ENCODE measurements around the gene FRMD3.

FRMD3 gene

GRCh38 chr9:83432104-83432627 is 106.0 kb downstream of the FRMD3 start:
- H3K4me1 ChIP-seq: no peaks in the 10 kb centered on the region
- peak in 1 of 2 experiments; percentile 53 for DNase-seq (ENCODE audit: low spot score in 2 of 2)
- no peaks in the 10 kb centered on the region for H3K36me3 ChIP-seq (replicated peaks)
- H3K9me3 ChIP-seq: no peaks in the 10 kb centered on the region
- H3K4me3 ChIP-seq: no peak overlapping the region
- in situ Hi-C loops (cut with MboI; ENCODE audit: low sequenced_read_pairs): no loop called here
- H3K27me3 ChIP-seq (ENCODE audit: low read depth): no peaks in the 10 kb centered on the region

- in situ Hi-C loops (cut with MboI; ENCODE audit: low sequenced_read_pairs): no loop called here
- H3K36me3 ChIP-seq (replicated peaks): no peaks in the 10 kb centered on the region
- H3K27me3 ChIP-seq (ENCODE audit: low read depth): no peaks in the 10 kb centered on the region
- no peaks in the 10 kb centered on the region for H3K9me3 ChIP-seq
- no peaks in the 10 kb centered on the region for H3K4me1 ChIP-seq
- no peak for DNase-seq (ENCODE audit: low spot score in 2 of 2)
- H3K4me3 ChIP-seq: no peak overlapping the region
Measured at GRCh38 chr9:83431101-83432060, 106.8 kb downstream of the FRMD3 start.

DNA sequence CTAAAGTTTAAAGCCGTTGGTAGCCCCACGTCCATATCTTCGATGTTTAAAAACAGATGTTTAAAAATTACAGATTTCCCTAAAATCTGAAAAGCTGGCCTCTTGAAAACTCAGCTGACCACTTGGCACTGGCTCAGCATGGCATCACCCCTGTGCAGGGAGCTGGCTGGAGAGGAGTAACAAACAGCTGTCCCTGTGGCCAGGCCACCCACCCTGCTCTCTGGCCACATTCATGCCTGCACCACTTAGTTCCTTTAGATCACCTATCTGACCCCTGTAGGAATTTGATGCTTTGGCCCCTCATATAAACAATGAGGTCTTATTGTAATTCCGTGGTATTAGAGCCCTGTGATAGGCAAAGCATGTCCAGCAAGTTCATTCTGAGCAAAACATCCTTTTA is 107.5 kb downstream of the FRMD3 start:
- no peaks in the 10 kb centered on the region for H3K27me3 ChIP-seq (ENCODE audit: low read depth)
- in situ Hi-C loops (cut with MboI; ENCODE audit: low sequenced_read_pairs): no loop called here
- H3K4me3 ChIP-seq: no peak overlapping the region
- H3K36me3 ChIP-seq (replicated peaks): no peaks in the 10 kb centered on the region
- H3K4me1 ChIP-seq: no peaks in the 10 kb centered on the region
- no peaks in the 10 kb centered on the region for H3K9me3 ChIP-seq
- no peak for DNase-seq (ENCODE audit: low spot score in 2 of 2)

DNA sequence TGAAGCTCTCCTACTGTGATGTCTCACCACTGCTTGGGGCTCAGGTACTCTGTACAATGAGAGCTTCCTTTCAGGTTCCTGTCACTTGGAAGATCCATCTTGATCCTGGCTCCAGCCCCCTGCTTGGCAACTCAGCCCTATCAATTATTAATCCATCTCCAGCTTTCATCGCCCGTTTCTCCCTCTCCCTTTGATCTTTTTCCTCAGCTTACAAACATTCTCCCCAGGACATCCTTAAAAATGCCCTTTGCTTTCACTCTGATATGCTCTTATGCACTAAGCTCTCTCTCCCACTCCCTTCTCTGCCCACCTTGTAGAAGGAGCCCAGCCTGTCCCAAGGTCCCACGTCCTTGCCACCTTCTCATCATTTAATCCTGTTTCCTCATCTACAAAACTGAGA is 109.0 kb downstream of the FRMD3 start:
- no peaks in the 10 kb centered on the region for H3K4me1 ChIP-seq
- H3K36me3 ChIP-seq (replicated peaks): no peaks in the 10 kb centered on the region
- DNase-seq (ENCODE audit: low spot score in 2 of 2): no peak
- no peaks in the 10 kb centered on the region for H3K9me3 ChIP-seq
- H3K27me3 ChIP-seq (ENCODE audit: low read depth): no peaks in the 10 kb centered on the region
- in situ Hi-C loops (cut with MboI; ENCODE audit: low sequenced_read_pairs): no loop called here
- H3K4me3 ChIP-seq: no peak overlapping the region

GRCh38 chr9:83425240-83425639 is 113.0 kb downstream of the FRMD3 start:
- Histone ChIP-seq H3K27me3 (ENCODE audit: low read depth) (no peaks in the 10 kb centered on the region), H3K9me3 (no peaks in the 10 kb centered on the region), H3K36me3 (replicated peaks) (no peaks in the 10 kb centered on the region), H3K4me1 (no peaks in the 10 kb centered on the region), H3K4me3 (no peak overlapping the region)
- DNase-seq (ENCODE audit: low spot score in 2 of 2): no peak
- in situ Hi-C loops (cut with MboI; ENCODE audit: low sequenced_read_pairs): no loop called here

- Histone ChIP-seq H3K9me3 (no peaks in the 10 kb centered on the region), H3K36me3 (replicated peaks) (no peaks in the 10 kb centered on the region), H3K27me3 (ENCODE audit: low read depth) (no peaks in the 10 kb centered on the region), H3K4me1 (no peaks in the 10 kb centered on the region), H3K4me3 (no peak overlapping the region)
- no peak for DNase-seq (ENCODE audit: low spot score in 2 of 2)
- in situ Hi-C loops (cut with MboI; ENCODE audit: low sequenced_read_pairs): no loop called here
Measured at GRCh38 chr9:83424831-83425230, 113.4 kb downstream of the FRMD3 start.

DNA sequence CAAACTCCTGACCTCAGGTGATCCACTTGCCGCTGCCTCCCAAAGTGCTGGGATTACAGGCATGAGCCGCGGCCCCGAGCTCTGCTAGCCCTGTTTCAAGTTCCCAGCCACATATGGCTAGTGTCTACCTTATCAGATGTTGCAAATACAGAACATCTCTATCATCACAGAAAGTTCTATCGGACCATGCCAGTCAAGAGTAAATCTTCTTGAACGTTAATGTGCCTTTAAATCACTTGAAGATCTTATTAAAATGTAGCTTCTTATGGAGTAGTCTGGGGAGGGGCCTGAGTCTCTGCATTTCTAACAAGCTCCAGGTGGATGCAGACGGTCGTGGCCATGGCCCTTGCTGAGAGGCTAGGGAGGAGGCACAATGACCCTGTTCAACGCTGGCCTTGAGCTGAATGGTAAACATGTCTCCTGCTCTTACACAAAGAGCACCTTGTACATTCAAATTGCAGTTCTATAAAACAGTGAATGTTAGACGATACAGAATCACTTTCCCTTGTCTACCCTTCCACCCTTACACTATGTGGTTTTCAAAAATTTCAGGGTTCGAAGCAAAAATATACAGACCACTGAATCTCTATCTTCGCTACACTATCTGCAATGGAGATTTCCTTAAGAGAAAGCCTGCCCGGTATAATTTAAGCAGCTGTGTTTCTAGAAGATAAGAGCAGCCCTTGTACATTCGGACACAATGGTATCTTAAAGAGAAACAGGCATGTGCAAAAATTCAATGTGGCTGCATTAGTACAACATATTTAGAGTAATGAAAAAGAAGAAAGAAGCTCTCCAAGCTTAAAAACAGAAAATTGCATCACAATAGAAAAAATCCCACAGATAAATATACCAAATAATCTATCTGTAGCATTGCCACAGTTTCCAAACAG is 114.1 kb downstream of the FRMD3 start:
- no peak for DNase-seq (ENCODE audit: low spot score in 2 of 2)
- Histone ChIP-seq H3K4me1 (no peaks in the 10 kb centered on the region), H3K27me3 (ENCODE audit: low read depth) (no peaks in the 10 kb centered on the region), H3K4me3 (no peak overlapping the region), H3K9me3 (no peaks in the 10 kb centered on the region), H3K36me3 (replicated peaks) (no peaks in the 10 kb centered on the region)
- in situ Hi-C loops (cut with MboI; ENCODE audit: low sequenced_read_pairs): no loop called here

GRCh38 chr9:83422527-83422926 is 115.7 kb downstream of the FRMD3 start:
- in situ Hi-C loops (cut with MboI; ENCODE audit: low sequenced_read_pairs): no loop called here
- no peak for DNase-seq (ENCODE audit: low spot score in 2 of 2)
- Histone ChIP-seq H3K36me3 (replicated peaks) (no peaks in the 10 kb centered on the region), H3K9me3 (no peaks in the 10 kb centered on the region), H3K4me3 (no peak overlapping the region), H3K27me3 (ENCODE audit: low read depth) (no peaks in the 10 kb centered on the region), H3K4me1 (no peaks in the 10 kb centered on the region)

DNA sequence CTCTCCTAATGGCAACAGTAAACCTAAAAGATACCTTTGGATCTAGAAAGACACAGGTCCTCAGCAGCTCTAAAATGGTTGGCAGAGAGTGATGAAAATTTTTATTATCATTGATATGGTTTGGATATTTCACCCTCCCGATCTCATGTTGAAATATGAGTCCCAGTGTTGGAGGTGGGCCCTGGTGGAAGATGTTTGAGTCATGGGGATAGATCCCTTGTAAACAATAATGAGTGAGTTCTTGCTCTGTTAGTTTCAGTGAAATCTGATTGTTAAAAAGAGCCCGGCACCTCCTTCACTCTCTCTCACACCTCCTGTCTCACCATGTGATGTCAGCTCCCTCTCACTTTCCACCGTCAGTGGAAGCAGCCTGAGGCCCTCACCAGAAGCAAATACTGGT is 117.7 kb downstream of the FRMD3 start:
- in situ Hi-C loops (cut with MboI; ENCODE audit: low sequenced_read_pairs): no loop called here
- no peak for DNase-seq (ENCODE audit: low spot score in 2 of 2)
- Histone ChIP-seq H3K27me3 (ENCODE audit: low read depth) (no peaks in the 10 kb centered on the region), H3K4me3 (no peak overlapping the region), H3K9me3 (no peaks in the 10 kb centered on the region), H3K4me1 (no peaks in the 10 kb centered on the region), H3K36me3 (replicated peaks) (no peaks in the 10 kb centered on the region)

GRCh38 chr9:83419961-83420360 is 118.2 kb downstream of the FRMD3 start:
- no peak for DNase-seq (ENCODE audit: low spot score in 2 of 2)
- in situ Hi-C loops (cut with MboI; ENCODE audit: low sequenced_read_pairs): no loop called here
- Histone ChIP-seq H3K27me3 (ENCODE audit: low read depth) (no peaks in the 10 kb centered on the region), H3K4me1 (no peaks in the 10 kb centered on the region), H3K9me3 (no peaks in the 10 kb centered on the region), H3K4me3 (no peak overlapping the region), H3K36me3 (replicated peaks) (no peaks in the 10 kb centered on the region)

GRCh38 chr9:83418283-83418682 is 119.9 kb downstream of the FRMD3 start:
- no peaks in the 10 kb centered on the region for H3K27me3 ChIP-seq (ENCODE audit: low read depth)
- H3K4me3 ChIP-seq: no peak overlapping the region
- H3K4me1 ChIP-seq: no peaks in the 10 kb centered on the region
- no peaks in the 10 kb centered on the region for H3K36me3 ChIP-seq (replicated peaks)
- no peaks in the 10 kb centered on the region for H3K9me3 ChIP-seq
- DNase-seq (ENCODE audit: low spot score in 2 of 2): no peak
- in situ Hi-C loops (cut with MboI; ENCODE audit: low sequenced_read_pairs): no loop called here

DNA sequence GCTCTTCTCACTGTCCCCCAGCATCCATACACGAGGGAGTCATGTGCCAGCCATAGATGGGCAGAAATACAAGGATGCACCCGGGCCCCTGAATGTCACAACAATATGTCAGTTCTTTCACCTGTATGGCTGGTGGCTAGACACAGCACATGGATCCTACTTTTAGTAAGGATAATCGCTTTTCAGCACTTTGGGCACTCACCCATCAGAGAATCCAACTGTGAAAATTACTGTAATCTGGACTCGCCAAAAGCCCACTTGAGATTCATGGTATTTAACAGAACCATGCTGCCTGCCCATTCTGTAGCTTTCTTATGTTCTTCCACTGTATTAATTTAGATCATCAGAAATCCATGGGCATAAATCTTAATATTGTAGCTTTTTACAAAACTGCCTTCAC is 124.8 kb downstream of the FRMD3 start:
- Histone ChIP-seq H3K4me1 (no peaks in the 10 kb centered on the region), H3K9me3 (no peaks in the 10 kb centered on the region), H3K4me3 (no peak overlapping the region), H3K27me3 (ENCODE audit: low read depth) (no peaks in the 10 kb centered on the region), H3K36me3 (replicated peaks) (no peaks in the 10 kb centered on the region)
- in situ Hi-C loops (cut with MboI; ENCODE audit: low sequenced_read_pairs): no loop called here
- DNase-seq (ENCODE audit: low spot score in 2 of 2): no peak

GRCh38 chr9:83410701-83411100 is 127.5 kb downstream of the FRMD3 start:
- Histone ChIP-seq H3K4me1 (no peaks in the 10 kb centered on the region), H3K36me3 (replicated peaks) (no peaks in the 10 kb centered on the region), H3K9me3 (no peaks in the 10 kb centered on the region), H3K4me3 (no peak overlapping the region), H3K27me3 (ENCODE audit: low read depth) (no peaks in the 10 kb centered on the region)
- in situ Hi-C loops (cut with MboI; ENCODE audit: low sequenced_read_pairs): no loop called here
- no peak for DNase-seq (ENCODE audit: low spot score in 2 of 2)

GRCh38 chr9:83406921-83407320 is 131.3 kb downstream of the FRMD3 start:
- Histone ChIP-seq H3K4me3 (no peak overlapping the region), H3K9me3 (no peaks in the 10 kb centered on the region), H3K36me3 (replicated peaks) (no peaks in the 10 kb centered on the region), H3K27me3 (ENCODE audit: low read depth) (no peaks in the 10 kb centered on the region), H3K4me1 (no peaks in the 10 kb centered on the region)
- in situ Hi-C loops (cut with MboI; ENCODE audit: low sequenced_read_pairs): no loop called here
- no peak for DNase-seq (ENCODE audit: low spot score in 2 of 2)

Data from HAP-1 (cell line).